Nephron (organoid): ENCODE results near the gene F7.

Source experiments
- H3K27ac Mint-ChIP-seq, 3 experiments: 2 replicates each; pipeline ENCODE4 v1.8.0; 2020; ENCODE audit warnings: mixed read lengths in 3 of 3, mild to moderate bottlenecking in 2 of 3, moderate library complexity in 1 of 3
- H3K27me3 Mint-ChIP-seq: 2 replicates; pipeline ENCODE4 v1.8.0; 2021; ENCODE audit warnings: low read depth, mild to moderate bottlenecking, moderate library complexity, mixed read lengths
- H3K36me3 Mint-ChIP-seq: 2 replicates; pipeline ENCODE4 v1.8.0; 2020; ENCODE audit warnings: low read depth, mixed read lengths
- H3K4me1 Mint-ChIP-seq: 2 replicates; pipeline ENCODE4 v1.8.0; 2020; ENCODE audit warnings: mixed read lengths
- H3K4me3 Mint-ChIP-seq, 3 experiments: 2 replicates each; pipeline ENCODE4 v1.8.0; 2020; ENCODE audit warnings: mild to moderate bottlenecking in 3 of 3, mixed read lengths in 3 of 3, moderate library complexity in 2 of 3
- H3K9me3 Mint-ChIP-seq: 2 replicates; pipeline ENCODE4 v1.8.0; 2020; ENCODE audit warnings: mixed read lengths
- CTCF ChIP-seq, 3 experiments: fragments of 200-600 bp; sonication (generic); IDR thresholded peaks; one replicate each; pipeline ENCODE4 v1.5.0; 2021; ENCODE audit warnings: antibody characterized with exemption in 3 of 3; ENCODE audit not compliant: unreplicated experiment in 3 of 3

F7 gene

GRCh38 chr13:113137691-113138298, 32.2 kb downstream of the F7 start:
- H3K9me3 Mint-ChIP-seq, result no peaks in the 10 kb centered on the region
- H3K36me3 Mint-ChIP-seq, result no peaks in the 10 kb centered on the region
- no peaks in the 10 kb centered on the region for H3K4me1 Mint-ChIP-seq
- H3K4me3 Mint-ChIP-seq, result no peak overlapping the region
- H3K27ac Mint-ChIP-seq, result peak overlapping the region in 2 of 3 experiments; percentile 12 to 33
- no peak for TF ChIP-seq CTCF (IDR thresholded peaks at IDR 0.05; ENCODE audit: unreplicated experiment in 3 of 3)
- H3K27me3 Mint-ChIP-seq, result peaks cover 14% of the 10 kb centered on the region

GRCh38 chr13:113138792-113139551, 33.4 kb downstream of the F7 start:
- Mint-ChIP-seq H3K4me1 (no peaks in the 10 kb centered on the region), H3K27ac (peak overlapping the region in 1 of 3 experiments; percentile 15), H3K9me3 (no peaks in the 10 kb centered on the region), H3K36me3 (no peaks in the 10 kb centered on the region), H3K4me3 (no peak overlapping the region), H3K27me3 (peaks cover 14% of the 10 kb centered on the region)
- no peak for TF ChIP-seq CTCF (IDR thresholded peaks at IDR 0.05; ENCODE audit: unreplicated experiment in 3 of 3)

GRCh38 chr13:113139577-113139976, 34.0 kb downstream of the F7 start:
- no peak overlapping the region for H3K4me3 Mint-ChIP-seq
- H3K4me1 Mint-ChIP-seq, result no peaks in the 10 kb centered on the region
- TF ChIP-seq CTCF (IDR thresholded peaks at IDR 0.05; ENCODE audit: unreplicated experiment in 3 of 3), result no peak
- H3K36me3 Mint-ChIP-seq, result no peaks in the 10 kb centered on the region
- no peak overlapping the region for H3K27ac Mint-ChIP-seq
- H3K9me3 Mint-ChIP-seq, result no peaks in the 10 kb centered on the region
- peaks cover 14% of the 10 kb centered on the region for H3K27me3 Mint-ChIP-seq

GRCh38 chr13:113140677-113141600, 35.3 kb downstream of the F7 start:
- peaks cover 14% of the 10 kb centered on the region for H3K27me3 Mint-ChIP-seq
- no peak overlapping the region for H3K4me3 Mint-ChIP-seq
- H3K36me3 Mint-ChIP-seq, result no peaks in the 10 kb centered on the region
- no peak overlapping the region for H3K27ac Mint-ChIP-seq
- H3K9me3 Mint-ChIP-seq, result no peaks in the 10 kb centered on the region
- no peak for TF ChIP-seq CTCF (IDR thresholded peaks at IDR 0.05; ENCODE audit: unreplicated experiment in 3 of 3)
- no peaks in the 10 kb centered on the region for H3K4me1 Mint-ChIP-seq

- Mint-ChIP-seq H3K4me1 (no peaks in the 10 kb centered on the region), H3K27ac (no peak overlapping the region), H3K27me3 (peaks cover 14% of the 10 kb centered on the region), H3K9me3 (no peaks in the 10 kb centered on the region), H3K36me3 (no peaks in the 10 kb centered on the region), H3K4me3 (no peak overlapping the region)
- TF ChIP-seq CTCF (IDR thresholded peaks at IDR 0.05; ENCODE audit: unreplicated experiment in 3 of 3), result no peak
These were observed 36.0 kb downstream of the F7 start for GRCh38 chr13:113141601-113141970.
